ENCODE data around the gene MRPS18A. TPM values are rescaled to one million over a fixed set of nuclear protein-coding genes. Genes with fewer than 3 reads are reported as not detected.

MRPS18A gene
- total RNA-seq, 1 experiment from 2014 or later: 80.8 TPM

GRCh38 chr6:43680308-43681200 lies 7.0 kb downstream of the MRPS18A start:
- no peak for DNase-seq (ENCODE audit: low read depth, low spot score)
- in situ Hi-C loops (cut with HindIII; ENCODE audit: low pct_unique_long_range_greater_than_20kb, low sequenced_read_pairs): no loop called here

GRCh38 chr6:43679057-43679456 lies 8.5 kb downstream of the MRPS18A start:
- no peak for DNase-seq (ENCODE audit: low read depth, low spot score)
- in situ Hi-C loops (cut with HindIII; ENCODE audit: low pct_unique_long_range_greater_than_20kb, low sequenced_read_pairs): no loop called here

GRCh38 chr6:43678341-43678740 lies 9.2 kb downstream of the MRPS18A start:
- in situ Hi-C loops (cut with HindIII; ENCODE audit: low pct_unique_long_range_greater_than_20kb, low sequenced_read_pairs): no loop called here
- no peak for DNase-seq (ENCODE audit: low read depth, low spot score)

- no peak for DNase-seq (ENCODE audit: low read depth, low spot score)
- in situ Hi-C loops (cut with HindIII; ENCODE audit: low pct_unique_long_range_greater_than_20kb, low sequenced_read_pairs): no loop called here
Observed at GRCh38 chr6:43677759-43678158, 9.8 kb downstream of the MRPS18A start.

GRCh38 chr6:43676962-43677606 lies 10.5 kb downstream of the MRPS18A start:
- DNase-seq (ENCODE audit: low read depth, low spot score): no peak
- in situ Hi-C loops (cut with HindIII; ENCODE audit: low pct_unique_long_range_greater_than_20kb, low sequenced_read_pairs): no loop called here

GRCh38 chr6:43674921-43675320 lies 12.7 kb downstream of the MRPS18A start:
- no peak for DNase-seq (ENCODE audit: low read depth, low spot score)
- in situ Hi-C loops (cut with HindIII; ENCODE audit: low pct_unique_long_range_greater_than_20kb, low sequenced_read_pairs): no loop called here

- in situ Hi-C loops (cut with HindIII; ENCODE audit: low pct_unique_long_range_greater_than_20kb, low sequenced_read_pairs): no loop called here
- no peak for DNase-seq (ENCODE audit: low read depth, low spot score)
Observed at GRCh38 chr6:43674291-43674690, 13.3 kb downstream of the MRPS18A start.

GRCh38 chr6:43673444-43674084 lies 14.0 kb downstream of the MRPS18A start:
- no peak for DNase-seq (ENCODE audit: low read depth, low spot score)
- in situ Hi-C loops (cut with HindIII; ENCODE audit: low pct_unique_long_range_greater_than_20kb, low sequenced_read_pairs): no loop called here

- in situ Hi-C loops (cut with HindIII; ENCODE audit: low pct_unique_long_range_greater_than_20kb, low sequenced_read_pairs): no loop called here
Observed at GRCh38 chr6:43671801-43672690, 15.5 kb downstream of the MRPS18A start.

GRCh38 chr6:43671011-43671800 lies 16.4 kb downstream of the MRPS18A start:
- no peak for DNase-seq (ENCODE audit: low read depth, low spot score)
- in situ Hi-C loops (cut with HindIII; ENCODE audit: low pct_unique_long_range_greater_than_20kb, low sequenced_read_pairs): no loop called here

More at GRCh38 chr6:43671801-43672690, 15.5 kb downstream of the MRPS18A start:
- no peak for DNase-seq (ENCODE audit: low read depth, low spot score)

- DNase-seq (ENCODE audit: low read depth, low spot score): no peak
- in situ Hi-C loops (cut with HindIII; ENCODE audit: low pct_unique_long_range_greater_than_20kb, low sequenced_read_pairs): no loop called here
Observed at GRCh38 chr6:43670623-43670986, 17.0 kb downstream of the MRPS18A start.

- DNase-seq (ENCODE audit: low read depth, low spot score): peak; percentile 13
- in situ Hi-C loops (cut with HindIII; ENCODE audit: low pct_unique_long_range_greater_than_20kb, low sequenced_read_pairs): no loop called here
Observed at GRCh38 chr6:43669922-43670622, 17.5 kb downstream of the MRPS18A start.

GRCh38 chr6:43669050-43669921 lies 18.3 kb downstream of the MRPS18A start:
- in situ Hi-C loops (cut with HindIII; ENCODE audit: low pct_unique_long_range_greater_than_20kb, low sequenced_read_pairs): no loop called here
- no peak for DNase-seq (ENCODE audit: low read depth, low spot score)

GRCh38 chr6:43668151-43669028 lies 19.2 kb downstream of the MRPS18A start:
- in situ Hi-C loops (cut with HindIII; ENCODE audit: low pct_unique_long_range_greater_than_20kb, low sequenced_read_pairs): no loop called here
- peak; percentile 68 for DNase-seq (ENCODE audit: low read depth, low spot score)
